Measurements from ENCODE around the gene KCTD5.

KCTD5 gene

DNA sequence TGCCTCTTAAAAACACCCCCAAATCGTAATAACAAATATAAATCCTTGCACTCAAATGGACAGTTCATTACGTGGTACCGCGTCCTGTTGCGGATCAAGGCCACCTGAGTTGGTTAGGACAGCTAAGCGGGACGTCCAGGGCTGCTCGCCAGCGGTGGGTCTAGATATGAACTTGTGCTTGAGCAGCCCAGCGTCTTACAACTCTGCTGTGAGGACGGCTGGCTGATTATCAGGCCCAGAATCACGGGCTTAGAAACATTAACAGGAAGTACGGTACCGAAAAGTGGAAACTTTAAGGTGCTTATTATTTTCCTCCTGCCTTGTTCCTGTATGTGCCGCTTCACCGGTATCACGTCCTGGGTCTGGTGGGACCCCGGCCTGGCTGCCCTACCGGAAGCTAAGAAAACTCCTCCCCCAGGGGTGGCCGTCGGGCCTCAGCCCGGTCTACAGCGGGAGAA lies 69.3 kb downstream of the KCTD5 start:
- no peak for DNase-seq (ENCODE audit: low read depth in 2 of 2)

DNA sequence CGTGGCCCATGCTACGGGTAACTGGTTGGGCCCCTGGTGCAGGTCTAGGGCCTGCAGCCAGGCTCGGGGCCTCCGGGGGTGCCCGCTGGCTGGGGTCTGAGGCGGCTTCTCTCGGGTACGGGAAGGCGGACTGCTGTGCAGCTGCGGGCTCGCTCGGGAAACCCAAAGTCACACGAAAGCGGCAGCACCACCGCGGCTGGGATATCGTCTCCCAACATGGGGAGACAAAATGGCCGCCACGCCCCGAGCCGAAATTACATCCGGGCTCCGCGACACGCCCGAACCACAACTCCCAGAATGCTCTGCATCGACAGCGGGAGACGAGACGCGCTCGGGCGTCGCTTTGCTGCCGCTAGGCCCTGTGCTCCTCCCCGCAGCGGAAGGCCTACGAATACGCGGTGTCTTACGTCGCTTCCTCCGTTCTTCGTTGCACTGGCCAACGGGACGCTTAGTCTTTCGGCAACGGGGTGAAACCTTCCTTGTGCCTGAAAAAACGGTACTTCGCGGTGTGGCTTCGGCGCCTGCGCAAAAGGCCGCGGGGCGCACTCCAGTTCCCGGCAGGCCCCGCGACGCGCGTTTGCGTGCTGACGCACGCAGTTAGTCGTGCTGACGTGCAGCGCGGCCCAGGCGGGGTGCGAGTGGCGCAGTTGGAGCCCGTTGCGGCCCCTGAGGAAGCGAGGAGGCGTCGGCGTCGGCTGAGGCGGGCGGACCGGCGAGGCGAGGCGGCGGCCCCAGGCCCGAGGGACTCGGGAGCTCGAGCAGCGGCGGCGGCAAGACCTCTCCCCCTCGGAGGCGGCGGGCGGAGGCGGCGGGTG lies 69.9 kb downstream of the KCTD5 start, which contains the start of gene SRRM2:
Gene SRRM2 (plus strand): TSS at position 604 of the 815 bp plus-strand sequence. CDS start 3,727 bp downstream, outside the sequence.
- peak; percentile 91 to 93 for DNase-seq (ENCODE audit: low read depth in 2 of 2)

DNA sequence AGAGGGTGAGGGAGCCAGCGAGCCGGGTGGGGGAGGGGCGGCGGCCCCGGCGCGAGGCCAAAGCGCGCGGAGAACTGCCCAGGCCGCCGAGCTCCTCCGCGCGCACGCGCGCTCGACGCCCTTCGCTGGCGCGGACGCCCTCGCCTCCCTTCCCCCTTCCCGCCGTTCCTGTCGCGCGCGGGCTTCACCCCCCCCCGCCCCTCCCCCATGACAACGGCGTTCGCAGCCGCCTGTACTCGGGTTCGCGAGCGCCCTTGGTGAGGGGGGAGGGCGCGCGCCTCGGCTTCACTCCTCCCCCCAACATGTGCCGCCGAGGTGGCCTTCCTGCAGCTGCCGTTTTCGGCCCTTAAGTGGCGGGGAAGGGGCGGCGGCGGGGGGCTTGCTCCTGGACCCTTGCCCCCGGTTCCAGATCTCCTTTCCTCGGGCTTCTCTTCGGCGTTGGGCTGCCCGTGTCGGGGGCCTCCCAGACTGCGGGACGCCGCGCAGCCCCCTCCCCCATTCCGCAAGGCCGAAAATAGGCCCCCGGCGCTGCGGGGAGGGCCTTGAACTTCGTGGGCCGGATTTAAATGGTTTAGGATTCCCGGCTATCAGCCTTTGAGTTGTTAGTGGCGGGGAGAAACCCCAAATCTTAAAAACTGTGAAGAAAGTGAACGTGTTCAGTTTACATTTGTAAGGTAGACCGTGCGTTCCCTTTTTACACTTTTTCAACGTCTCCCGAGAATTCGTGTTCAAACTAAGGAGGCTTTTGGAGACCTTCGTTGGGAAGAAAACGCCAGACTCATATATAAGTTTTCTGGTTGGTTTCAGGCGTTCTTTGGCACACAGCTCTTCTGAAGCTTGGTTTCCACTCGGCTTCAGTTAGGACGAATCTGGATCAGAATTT lies 70.8 kb downstream of the KCTD5 start:
- DNase-seq (ENCODE audit: low read depth in 2 of 2), result peak; percentile 62 to 69

- no peak for DNase-seq (ENCODE audit: low read depth in 2 of 2)
Observed at GRCh38 chr16:2753733-2754020, 71.4 kb downstream of the KCTD5 start.

DNA sequence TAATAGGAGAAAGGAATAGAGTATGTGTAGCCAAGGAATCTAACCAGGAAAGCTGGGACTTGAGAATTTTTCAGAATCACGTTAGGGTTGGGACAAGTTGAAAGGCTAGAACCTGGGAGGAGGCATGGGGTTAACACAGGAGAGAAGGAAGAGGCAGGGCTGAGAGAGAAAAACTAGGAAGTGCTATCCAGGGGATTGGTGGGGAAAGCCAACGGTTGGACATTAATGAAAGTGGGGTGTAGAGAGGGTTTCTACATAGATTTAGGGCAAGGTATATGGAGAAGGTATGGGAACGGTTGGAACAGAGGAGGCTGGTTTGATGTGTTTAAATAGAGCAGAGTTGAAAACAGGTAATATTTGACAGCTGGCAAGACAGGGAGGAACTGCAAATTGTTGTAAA lies 72.8 kb downstream of the KCTD5 start:
- DNase-seq (ENCODE audit: low read depth in 2 of 2), result no peak

DNA sequence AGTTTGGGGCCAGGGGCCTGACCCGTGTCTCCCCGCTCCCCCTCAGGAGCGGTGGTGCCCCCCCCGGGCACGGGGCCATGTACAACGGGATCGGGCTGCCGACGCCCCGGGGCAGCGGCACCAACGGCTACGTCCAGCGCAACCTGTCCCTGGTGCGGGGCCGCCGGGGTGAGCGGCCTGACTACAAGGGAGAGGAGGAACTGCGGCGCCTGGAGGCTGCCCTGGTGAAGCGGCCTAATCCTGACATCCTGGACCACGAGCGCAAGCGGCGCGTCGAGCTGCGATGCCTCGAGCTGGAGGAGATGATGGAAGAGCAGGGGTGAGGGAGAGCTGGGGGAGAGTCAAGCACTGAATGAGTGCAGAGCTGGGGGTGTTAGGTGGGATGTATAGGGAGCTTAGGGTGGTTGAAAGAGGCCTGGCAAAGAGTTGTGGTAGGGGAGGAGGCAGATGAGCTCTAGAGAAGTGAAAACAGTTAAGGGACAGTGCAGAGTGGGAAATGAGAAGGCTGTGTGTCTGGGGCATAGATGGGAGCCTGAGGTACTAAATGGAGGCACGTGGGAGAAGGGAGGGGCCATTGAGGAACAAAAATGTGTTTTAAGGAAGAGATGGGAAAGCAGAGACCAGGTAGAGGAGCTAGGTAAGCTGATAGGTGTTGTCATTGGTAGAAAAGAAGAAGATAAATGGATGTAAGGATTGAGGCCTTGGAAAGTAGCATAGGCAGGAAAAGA lies 74.1 kb downstream of the KCTD5 start:
- no peak for DNase-seq (ENCODE audit: low read depth in 2 of 2)

- DNase-seq (ENCODE audit: low read depth in 2 of 2), result no peak
Observed at GRCh38 chr16:2757344-2757743, 75.0 kb downstream of the KCTD5 start.

Measured in stimulated activated CD8-positive, alpha-beta memory T cell treated with anti-CD3 and anti-CD28 coated beads, Interleukin-2, amount 100 ng/mL, for 48 hours (primary cell).